GM12875 (cell line): ENCODE data around the gene SMPD3.

ENCODE experiments used
- H3K4me3 ChIP-seq: one replicate; pipeline ENCODE4 v1.5.1; 2011; ENCODE audit warnings: low read depth, low read length, control low read depth
- TF ChIP-seq, protein P1 (sequence below): IDR thresholded peaks from 2 replicates; pipeline ENCODE4 v1.5.1; 2011; ENCODE audit warnings: low read depth, mild to moderate bottlenecking, control low read depth, inconsistent platforms, low read length, moderate library complexity, borderline replicate concordance; ENCODE audit not compliant: insufficient read depth

The SMPD3 gene

DNA sequence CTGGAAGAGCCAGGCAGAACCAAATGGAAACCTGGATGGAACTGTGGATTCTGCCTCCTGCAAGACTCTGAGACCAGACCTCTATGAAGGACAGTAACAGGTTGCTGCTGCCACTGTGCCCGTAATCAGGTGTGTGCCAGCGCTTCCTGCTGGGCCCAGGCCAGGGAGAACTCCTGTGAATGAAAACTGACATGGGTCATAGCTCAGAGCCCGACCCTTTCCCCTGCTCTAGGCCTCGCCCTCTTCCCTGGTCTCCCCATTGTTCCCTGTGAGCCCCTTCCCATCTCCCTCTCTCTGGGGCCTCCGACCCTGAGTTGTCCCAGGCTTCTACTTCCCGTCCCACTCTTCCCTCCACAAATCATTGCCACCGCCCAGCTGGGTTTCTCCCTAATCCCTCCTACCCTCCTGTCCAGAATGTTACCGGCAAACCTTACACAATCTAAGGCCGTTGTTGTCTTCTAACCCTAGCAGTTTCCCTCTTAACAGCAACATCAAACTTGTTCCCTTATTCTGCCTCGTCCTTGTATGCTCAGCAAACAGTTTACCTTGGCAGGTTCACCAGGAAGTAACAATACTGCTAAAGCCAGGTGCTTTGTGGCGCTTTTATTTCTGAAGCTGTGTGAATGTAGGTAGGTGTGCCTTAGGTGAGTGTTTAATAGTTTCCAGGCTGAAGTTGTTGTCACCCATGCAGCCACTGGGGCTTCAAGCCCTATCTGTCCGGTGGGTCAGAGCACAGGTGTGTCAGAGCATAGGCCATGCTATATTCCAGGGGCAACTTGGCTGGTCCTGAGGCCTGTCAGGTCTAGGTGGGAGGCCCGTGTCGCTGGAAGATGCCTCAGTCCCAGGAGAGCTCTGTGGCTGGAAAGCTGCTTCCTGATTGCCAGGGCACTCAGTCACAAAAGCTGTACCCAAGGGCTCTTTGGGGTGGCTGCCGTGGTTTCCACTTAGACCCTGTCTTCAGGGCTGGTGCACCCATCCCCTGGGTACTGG is 32.0 kb downstream of the SMPD3 start:
- no peak overlapping the region for H3K4me3 ChIP-seq
- TF ChIP-seq, protein P1, sequence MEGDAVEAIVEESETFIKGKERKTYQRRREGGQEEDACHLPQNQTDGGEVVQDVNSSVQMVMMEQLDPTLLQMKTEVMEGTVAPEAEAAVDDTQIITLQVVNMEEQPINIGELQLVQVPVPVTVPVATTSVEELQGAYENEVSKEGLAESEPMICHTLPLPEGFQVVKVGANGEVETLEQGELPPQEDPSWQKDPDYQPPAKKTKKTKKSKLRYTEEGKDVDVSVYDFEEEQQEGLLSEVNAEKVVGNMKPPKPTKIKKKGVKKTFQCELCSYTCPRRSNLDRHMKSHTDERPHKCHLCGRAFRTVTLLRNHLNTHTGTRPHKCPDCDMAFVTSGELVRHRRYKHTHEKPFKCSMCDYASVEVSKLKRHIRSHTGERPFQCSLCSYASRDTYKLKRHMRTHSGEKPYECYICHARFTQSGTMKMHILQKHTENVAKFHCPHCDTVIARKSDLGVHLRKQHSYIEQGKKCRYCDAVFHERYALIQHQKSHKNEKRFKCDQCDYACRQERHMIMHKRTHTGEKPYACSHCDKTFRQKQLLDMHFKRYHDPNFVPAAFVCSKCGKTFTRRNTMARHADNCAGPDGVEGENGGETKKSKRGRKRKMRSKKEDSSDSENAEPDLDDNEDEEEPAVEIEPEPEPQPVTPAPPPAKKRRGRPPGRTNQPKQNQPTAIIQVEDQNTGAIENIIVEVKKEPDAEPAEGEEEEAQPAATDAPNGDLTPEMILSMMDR, result no peak

GRCh38 chr16:68414581-68414980 is 33.7 kb downstream of the SMPD3 start:
- TF ChIP-seq, protein P1, result no peak
- H3K4me3 ChIP-seq, result no peak overlapping the region

DNA sequence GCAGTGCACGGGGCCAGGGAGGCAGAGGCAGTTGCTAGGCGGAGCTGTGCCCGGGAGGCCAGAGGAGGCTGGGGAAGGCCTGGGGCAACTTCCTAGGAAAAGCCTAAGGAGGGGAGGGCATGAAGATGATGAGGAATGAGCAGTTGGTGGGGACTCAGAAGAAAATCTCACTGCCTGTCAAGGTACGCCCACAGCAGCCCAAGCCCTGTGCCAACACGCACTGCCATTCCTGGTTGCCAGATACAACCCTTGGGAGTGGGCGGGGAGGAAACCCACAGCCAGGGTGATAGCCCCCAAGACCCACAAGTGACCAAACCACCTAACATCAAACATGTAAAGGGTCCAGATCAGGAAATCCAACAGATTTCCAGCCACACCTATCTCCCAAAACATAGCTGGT is 36.2 kb downstream of the SMPD3 start:
- TF ChIP-seq, protein P1, result no peak
- no peak overlapping the region for H3K4me3 ChIP-seq

DNA sequence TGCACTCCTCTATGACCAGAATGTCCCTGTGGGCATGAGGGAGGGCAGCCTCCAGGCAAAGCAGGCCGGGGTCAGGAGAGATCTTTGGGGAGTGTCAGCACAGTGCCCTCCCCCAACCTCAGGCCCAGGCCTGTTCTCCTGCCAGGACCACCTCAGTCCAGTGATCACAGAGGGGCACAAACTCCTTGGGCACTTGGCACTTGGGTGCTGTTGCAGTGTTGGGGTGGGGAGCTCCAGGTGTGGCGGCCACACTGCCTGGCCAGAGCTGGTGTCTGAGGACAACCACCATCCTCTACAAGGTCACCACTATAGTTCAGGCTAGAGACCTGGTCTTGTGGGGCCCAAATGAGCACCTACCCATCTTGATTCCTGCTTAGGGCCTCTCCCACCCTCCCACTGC is 37.2 kb downstream of the SMPD3 start:
- TF ChIP-seq, protein P1, result no peak

DNA sequence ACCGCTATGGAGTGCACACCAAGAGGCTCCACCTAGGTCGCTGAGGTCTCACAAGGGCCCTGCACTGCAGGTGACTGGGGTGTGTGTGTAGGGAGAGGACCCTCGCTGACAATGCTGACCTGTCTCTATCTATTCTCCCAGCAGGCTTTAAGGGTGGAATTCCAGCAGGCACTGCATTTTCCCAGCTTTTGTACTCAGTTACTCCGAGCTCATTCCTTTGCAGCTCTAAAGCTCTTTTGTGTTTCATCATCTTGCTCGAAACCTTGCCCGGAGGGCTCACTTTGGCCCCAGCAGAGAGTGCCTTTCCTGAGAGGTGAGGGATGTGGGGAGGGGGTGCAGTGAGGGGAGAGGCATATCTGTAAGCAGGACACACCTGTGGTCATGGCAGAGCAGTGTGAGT is 39.3 kb downstream of the SMPD3 start:
- no peak overlapping the region for H3K4me3 ChIP-seq
- TF ChIP-seq, protein P1, result no peak

More for the DNA sequence above, 37.2 kb downstream of the SMPD3 start:
- H3K4me3 ChIP-seq, result no peak overlapping the region

DNA sequence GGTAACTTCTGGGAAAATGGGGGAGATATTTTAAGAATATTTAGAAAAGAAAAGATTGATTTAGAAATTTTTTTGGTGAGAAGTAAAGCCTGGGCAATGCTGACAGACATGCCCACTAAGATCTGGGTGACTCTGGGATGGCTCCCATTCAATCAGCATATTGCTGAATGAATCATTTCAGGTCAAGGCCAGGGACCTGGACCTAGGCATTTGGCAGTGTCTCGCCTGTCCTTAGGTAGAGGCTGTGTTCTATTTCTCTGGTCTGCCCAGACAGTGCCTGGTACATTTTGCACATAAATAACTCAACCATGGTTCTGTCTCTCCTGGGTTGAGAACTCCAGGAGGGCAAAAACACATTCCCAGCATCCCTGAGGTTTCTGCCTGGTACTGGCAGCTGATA is 39.9 kb downstream of the SMPD3 start:
- no peak overlapping the region for H3K4me3 ChIP-seq
- TF ChIP-seq, protein P1, result no peak

- no peak overlapping the region for H3K4me3 ChIP-seq
- TF ChIP-seq, protein P1, result no peak
These were observed 41.7 kb downstream of the SMPD3 start for GRCh38 chr16:68406458-68407152.
